H1 (cell line): Measurements from ENCODE around the gene IGFALS.

Experiments used
- CHD2 ChIP-seq: IDR thresholded peaks from 2 replicates; pipeline ENCODE4 v1.6.1; 2012; ENCODE audit warnings: low read length, improper control_type of control experiment
- CREB1 ChIP-seq: IDR thresholded peaks from 2 replicates; pipeline ENCODE4 v1.6.1; 2012; ENCODE audit warnings: inconsistent platforms
- EP300 ChIP-seq, 2 experiments: IDR thresholded peaks; 1 replicate in 1 of 2; 2 replicates in 1 of 2; pipeline ENCODE4 v1.6.1; 2011 to 2012; ENCODE audit warnings: low read depth in 2 of 2, low read length in 2 of 2, mild to moderate bottlenecking in 2 of 2, borderline replicate concordance in 1 of 2, inconsistent platforms in 1 of 2, moderate library complexity in 1 of 2
- POLR2A ChIP-seq, 2 experiments: IDR thresholded peaks; 1 replicate in 1 of 2; 2 replicates in 1 of 2; pipeline ENCODE4 v1.6.1; 2011; ENCODE audit warnings: low read depth in 2 of 2, low read length in 2 of 2, mild to moderate bottlenecking in 2 of 2; ENCODE audit errors: control extremely low read depth in 1 of 2
- POLR2AphosphoS5 ChIP-seq: IDR thresholded peaks from 2 replicates; pipeline ENCODE4 v1.6.1; 2011; ENCODE audit warnings: low read depth, low read length
- POU5F1 ChIP-seq: IDR thresholded peaks from 2 replicates; pipeline ENCODE4 v1.6.1; 2011; ENCODE audit warnings: low read depth, mild to moderate bottlenecking, low read length, moderate library complexity
- RAD21 ChIP-seq, 2 experiments: IDR thresholded peaks in 1 of 2; conservative IDR thresholded peaks in 1 of 2; 2 replicates each; pipeline ENCODE4 v1.6.1; 2011; ENCODE audit warnings: low read depth in 2 of 2, low read length in 2 of 2, improper control_type of control experiment in 1 of 2, inconsistent platforms in 1 of 2, mild to moderate bottlenecking in 1 of 2, moderate library complexity in 1 of 2
- RNF2 ChIP-seq: fragments of 200-900, 300-1000 bp; sonication (generic); IDR thresholded peaks from 2 replicates; pipeline ENCODE4 v1.7.1; 2016; ENCODE audit warnings: borderline replicate concordance, low read depth, mild to moderate bottlenecking, antibody characterized with exemption, low read length; ENCODE audit not compliant: poor library complexity, severe bottlenecking; ENCODE audit errors: missing control alignments
- TF ChIP-seq, protein P1 (sequence below): IDR thresholded peaks from 2 replicates; pipeline ENCODE4 v1.6.1; 2012; ENCODE audit warnings: inconsistent platforms
- TF ChIP-seq, protein P2 (sequence below): IDR thresholded peaks from 2 replicates; pipeline ENCODE4 v1.6.1; 2011; ENCODE audit warnings: low read depth, mild to moderate bottlenecking, low read length; ENCODE audit not compliant: insufficient read depth
- TF ChIP-seq, protein P3 (sequence below), 3 experiments: IDR thresholded peaks; 1 replicate in 2 of 3; 2 replicates in 1 of 3; pipeline versions ENCODE4 v1.5.1 to v1.6.1; 2011; ENCODE audit warnings: low read length in 3 of 3, mild to moderate bottlenecking in 3 of 3, inconsistent platforms in 2 of 3, low read depth in 1 of 3, moderate library complexity in 1 of 3; ENCODE audit not compliant: insufficient read depth in 1 of 3; ENCODE audit errors: control extremely low read depth in 1 of 3

DNA sequence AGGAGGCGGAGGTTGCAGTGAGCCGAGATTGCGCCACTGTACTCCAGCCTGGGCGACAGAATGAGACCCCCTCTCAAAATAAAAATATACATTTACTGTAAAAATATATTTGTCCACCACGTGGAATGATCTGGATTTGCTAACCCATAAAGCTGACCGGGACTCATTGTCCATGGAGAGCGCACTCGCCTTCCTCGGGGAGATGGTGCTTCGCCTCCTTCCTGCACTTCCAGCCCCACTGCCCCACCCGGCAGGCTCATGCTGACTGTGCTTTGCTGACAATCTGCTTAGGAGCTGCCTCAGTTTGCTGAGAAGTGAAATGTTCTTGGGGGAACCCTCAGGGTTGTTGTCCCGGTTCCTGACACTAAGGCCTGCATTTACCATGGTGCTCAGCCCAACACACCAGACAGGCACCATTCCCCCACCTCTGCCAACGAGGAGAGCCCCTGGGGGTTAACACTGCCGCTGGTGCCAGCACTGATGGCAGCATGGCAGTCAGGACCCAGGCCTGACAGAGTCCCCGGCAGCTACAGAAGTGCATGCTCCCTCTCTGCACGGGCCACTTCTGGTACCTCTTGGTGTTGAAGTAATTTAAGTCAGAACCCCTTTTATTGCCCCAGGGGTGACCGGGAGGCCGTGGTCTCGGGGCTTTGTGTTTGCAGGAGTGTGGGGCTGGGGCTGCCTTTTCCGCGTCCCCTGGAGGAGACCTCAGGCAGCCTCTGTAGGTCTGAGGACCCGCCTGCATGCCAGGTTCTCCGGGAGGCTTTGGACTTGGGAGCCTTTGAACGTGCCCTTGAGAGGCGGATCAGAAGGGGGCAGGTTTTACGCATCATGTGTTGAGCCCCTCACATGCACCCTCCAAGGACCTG is 8.3 kb downstream of the IGFALS start:
- TF ChIP-seq POU5F1 (no peak), RNF2 (no peak), EP300 (IDR thresholded peaks at IDR 0.05; ENCODE audit: borderline replicate concordance in 1 of 2, low read depth in 2 of 2, low read length in 2 of 2) (no peak), RAD21 (IDR thresholded peaks at IDR 0.05 in 1 of 2, conservative IDR thresholded peaks at IDR 0.05 in 1 of 2; ENCODE audit: low read depth in 2 of 2, low read length in 2 of 2) (no peak), CHD2 (no peak), POLR2A (IDR thresholded peaks at IDR 0.05; ENCODE audit: control extremely low read depth in 1 of 2, low read depth in 2 of 2, low read length in 2 of 2) (no peak), POLR2AphosphoS5 (no peak), CREB1 (no peak)
- TF ChIP-seq, protein P1, sequence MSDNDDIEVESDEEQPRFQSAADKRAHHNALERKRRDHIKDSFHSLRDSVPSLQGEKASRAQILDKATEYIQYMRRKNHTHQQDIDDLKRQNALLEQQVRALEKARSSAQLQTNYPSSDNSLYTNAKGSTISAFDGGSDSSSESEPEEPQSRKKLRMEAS: no peak
- TF ChIP-seq, protein P2, sequence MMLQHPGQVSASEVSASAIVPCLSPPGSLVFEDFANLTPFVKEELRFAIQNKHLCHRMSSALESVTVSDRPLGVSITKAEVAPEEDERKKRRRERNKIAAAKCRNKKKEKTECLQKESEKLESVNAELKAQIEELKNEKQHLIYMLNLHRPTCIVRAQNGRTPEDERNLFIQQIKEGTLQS: no peak
- TF ChIP-seq, protein P3, sequence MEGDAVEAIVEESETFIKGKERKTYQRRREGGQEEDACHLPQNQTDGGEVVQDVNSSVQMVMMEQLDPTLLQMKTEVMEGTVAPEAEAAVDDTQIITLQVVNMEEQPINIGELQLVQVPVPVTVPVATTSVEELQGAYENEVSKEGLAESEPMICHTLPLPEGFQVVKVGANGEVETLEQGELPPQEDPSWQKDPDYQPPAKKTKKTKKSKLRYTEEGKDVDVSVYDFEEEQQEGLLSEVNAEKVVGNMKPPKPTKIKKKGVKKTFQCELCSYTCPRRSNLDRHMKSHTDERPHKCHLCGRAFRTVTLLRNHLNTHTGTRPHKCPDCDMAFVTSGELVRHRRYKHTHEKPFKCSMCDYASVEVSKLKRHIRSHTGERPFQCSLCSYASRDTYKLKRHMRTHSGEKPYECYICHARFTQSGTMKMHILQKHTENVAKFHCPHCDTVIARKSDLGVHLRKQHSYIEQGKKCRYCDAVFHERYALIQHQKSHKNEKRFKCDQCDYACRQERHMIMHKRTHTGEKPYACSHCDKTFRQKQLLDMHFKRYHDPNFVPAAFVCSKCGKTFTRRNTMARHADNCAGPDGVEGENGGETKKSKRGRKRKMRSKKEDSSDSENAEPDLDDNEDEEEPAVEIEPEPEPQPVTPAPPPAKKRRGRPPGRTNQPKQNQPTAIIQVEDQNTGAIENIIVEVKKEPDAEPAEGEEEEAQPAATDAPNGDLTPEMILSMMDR (IDR thresholded peaks at IDR 0.05; ENCODE audit: control extremely low read depth in 1 of 3, insufficient read depth in 1 of 3, low read depth in 1 of 3, low read length in 3 of 3): no peak
